ENCODE data around the gene SLC44A1. TPM values are rescaled to one million over a fixed set of nuclear protein-coding genes. Genes with fewer than 3 reads are reported as not detected.

Gene SLC44A1
- polyA plus RNA-seq, 2 of the 4 experiments (the other 2 are of a cell fraction), result 19.6 to 27.2 TPM

GRCh38 chr9:105421154-105421553 lies 176.7 kb downstream of the SLC44A1 start:
- WGBS (ENCODE audit: missing lambda C conversion rate), result 79% methylated on average over 2 of the region's 2 CpGs
- no peak for ATAC-seq
- no peak overlapping the region for H3K4me2 ChIP-seq
- H3K9me3 ChIP-seq, result no peaks in the 10 kb centered on the region
- no peak for FAIRE-seq
- TF ChIP-seq FOSB (CRISPR knock-in tag; IDR thresholded peaks at IDR 0.05) (no peak), JUN (IDR thresholded peaks at IDR 0.05) (no peak), MAFK (IDR thresholded peaks at IDR 0.05; ENCODE audit: partially characterized antibody) (peak; percentile 29), ZFP36 (IDR thresholded peaks at IDR 0.05; ENCODE audit: borderline replicate concordance, partially characterized antibody) (no peak), FOSL2 (IDR thresholded peaks at IDR 0.05) (no peak), FOSL2 (CRISPR knock-in tag; IDR thresholded peaks at IDR 0.05) (no peak), RCOR1 (IDR thresholded peaks at IDR 0.05; ENCODE audit: low read depth, low read length) (no peak)
- H3K4me3 ChIP-seq, result no peak overlapping the region
- ChIA-PET POLR2A (no interaction called here), CTCF (interaction anchor here (0.9 to 1.9 kb wide), 2 partner anchors 8 to 36 kb away, joined by 3 to 4 read pairs; no protein-coding TSS in a partner anchor)
- DNase-seq (ENCODE audit: low read depth in 1 of 2, low spot score in 1 of 2), result no peak
- H3K4me1 ChIP-seq, result no peaks in the 10 kb centered on the region
- no peak overlapping the region for H3K27ac ChIP-seq

DNA sequence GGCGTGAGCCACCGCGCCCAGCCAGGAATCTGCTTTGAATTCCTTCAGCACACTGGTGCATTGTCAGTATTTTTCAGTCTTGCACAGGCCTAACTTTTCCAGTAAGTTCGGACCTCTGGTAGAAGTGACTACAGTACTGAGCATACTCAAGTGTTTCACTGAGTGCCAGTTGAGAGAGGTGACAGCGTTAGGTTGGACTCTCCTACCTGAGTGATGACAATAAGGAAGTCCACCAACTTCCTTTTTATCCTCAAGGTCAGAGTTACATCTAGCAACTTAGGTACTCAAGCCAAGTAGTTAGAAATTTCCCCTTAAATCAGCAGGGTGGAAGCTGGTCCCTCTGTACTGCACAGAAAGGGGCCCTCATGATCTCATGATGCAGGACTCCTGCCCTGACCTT lies 177.4 kb downstream of the SLC44A1 start:
- H3K27ac ChIP-seq, result no peak overlapping the region
- no peak for DNase-seq (ENCODE audit: low read depth in 1 of 2, low spot score in 1 of 2)
- H3K9me3 ChIP-seq, result no peaks in the 10 kb centered on the region
- ChIA-PET CTCF (no interaction called here), POLR2A (no interaction called here)
- no peak overlapping the region for H3K4me3 ChIP-seq
- no peak for FAIRE-seq
- no peak for ATAC-seq
- H3K4me2 ChIP-seq, result no peak overlapping the region
- WGBS (ENCODE audit: missing lambda C conversion rate), result 97% methylated on average over 5 of the region's 5 CpGs
- no peak for TF ChIP-seq CHD4 (IDR thresholded peaks at IDR 0.05; ENCODE audit: borderline replicate concordance)
- no peak for TF ChIP-seq FOXS1 (CRISPR knock-in tag; IDR thresholded peaks at IDR 0.05)
- TF ChIP-seq HOXB13 (CRISPR knock-in tag; IDR thresholded peaks at IDR 0.05; ENCODE audit: low read depth), result no peak
- TF ChIP-seq RFX5 (IDR thresholded peaks at IDR 0.05), result no peak
- no peak for TF ChIP-seq KDM5A (IDR thresholded peaks at IDR 0.05)
- TF ChIP-seq HDAC2 (IDR thresholded peaks at IDR 0.05), result no peak
- TF ChIP-seq ESRRA (IDR thresholded peaks at IDR 0.05; ENCODE audit: borderline replicate concordance, low read length), result no peak
- TF ChIP-seq, protein P1, sequence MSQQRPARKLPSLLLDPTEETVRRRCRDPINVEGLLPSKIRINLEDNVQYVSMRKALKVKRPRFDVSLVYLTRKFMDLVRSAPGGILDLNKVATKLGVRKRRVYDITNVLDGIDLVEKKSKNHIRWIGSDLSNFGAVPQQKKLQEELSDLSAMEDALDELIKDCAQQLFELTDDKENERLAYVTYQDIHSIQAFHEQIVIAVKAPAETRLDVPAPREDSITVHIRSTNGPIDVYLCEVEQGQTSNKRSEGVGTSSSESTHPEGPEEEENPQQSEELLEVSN (IDR thresholded peaks at IDR 0.05; ENCODE audit: borderline replicate concordance, low read depth), result no peak
- H3K4me1 ChIP-seq, result no peaks in the 10 kb centered on the region

GRCh38 chr9:105425816-105426433 lies 181.5 kb downstream of the SLC44A1 start:
- ChIA-PET POLR2A (no interaction called here), CTCF (interaction anchor here (1.0 to 2.6 kb wide), 3 partner anchors 10 to 456 kb away, joined by 3 to 15 read pairs (median 7); no protein-coding TSS in a partner anchor)
- ATAC-seq, result peak; percentile 85 to 93
- H3K4me2 ChIP-seq, result no peak overlapping the region
- H3K4me1 ChIP-seq, result no peaks in the 10 kb centered on the region
- peak; percentile 21 to 55 for DNase-seq (ENCODE audit: low read depth in 1 of 2, low spot score in 1 of 2)
- TF ChIP-seq FOSB (CRISPR knock-in tag; IDR thresholded peaks at IDR 0.05) (no peak), FOSL2 (IDR thresholded peaks at IDR 0.05) (no peak), FOSL2 (CRISPR knock-in tag; IDR thresholded peaks at IDR 0.05) (no peak), SREBF2 (IDR thresholded peaks at IDR 0.05) (no peak), ZSCAN20 (CRISPR knock-in tag; IDR thresholded peaks at IDR 0.05) (no peak), CHD4 (IDR thresholded peaks at IDR 0.05; ENCODE audit: borderline replicate concordance) (no peak), RAD21 (conservative IDR thresholded peaks at IDR 0.05 in 1 of 2, IDR thresholded peaks at IDR 0.05 in 1 of 2) (peak; percentile 71 to 77), CEBPB (IDR thresholded peaks at IDR 0.05) (peak in 1 of 2 experiments; percentile 46; a peak in 1 of 4 replicates), SMC3 (IDR thresholded peaks at IDR 0.05) (peak; percentile 58)
- TF ChIP-seq, protein P2, sequence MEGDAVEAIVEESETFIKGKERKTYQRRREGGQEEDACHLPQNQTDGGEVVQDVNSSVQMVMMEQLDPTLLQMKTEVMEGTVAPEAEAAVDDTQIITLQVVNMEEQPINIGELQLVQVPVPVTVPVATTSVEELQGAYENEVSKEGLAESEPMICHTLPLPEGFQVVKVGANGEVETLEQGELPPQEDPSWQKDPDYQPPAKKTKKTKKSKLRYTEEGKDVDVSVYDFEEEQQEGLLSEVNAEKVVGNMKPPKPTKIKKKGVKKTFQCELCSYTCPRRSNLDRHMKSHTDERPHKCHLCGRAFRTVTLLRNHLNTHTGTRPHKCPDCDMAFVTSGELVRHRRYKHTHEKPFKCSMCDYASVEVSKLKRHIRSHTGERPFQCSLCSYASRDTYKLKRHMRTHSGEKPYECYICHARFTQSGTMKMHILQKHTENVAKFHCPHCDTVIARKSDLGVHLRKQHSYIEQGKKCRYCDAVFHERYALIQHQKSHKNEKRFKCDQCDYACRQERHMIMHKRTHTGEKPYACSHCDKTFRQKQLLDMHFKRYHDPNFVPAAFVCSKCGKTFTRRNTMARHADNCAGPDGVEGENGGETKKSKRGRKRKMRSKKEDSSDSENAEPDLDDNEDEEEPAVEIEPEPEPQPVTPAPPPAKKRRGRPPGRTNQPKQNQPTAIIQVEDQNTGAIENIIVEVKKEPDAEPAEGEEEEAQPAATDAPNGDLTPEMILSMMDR (IDR thresholded peaks at IDR 0.05), result peak; percentile 66
- TF ChIP-seq, protein P3, sequence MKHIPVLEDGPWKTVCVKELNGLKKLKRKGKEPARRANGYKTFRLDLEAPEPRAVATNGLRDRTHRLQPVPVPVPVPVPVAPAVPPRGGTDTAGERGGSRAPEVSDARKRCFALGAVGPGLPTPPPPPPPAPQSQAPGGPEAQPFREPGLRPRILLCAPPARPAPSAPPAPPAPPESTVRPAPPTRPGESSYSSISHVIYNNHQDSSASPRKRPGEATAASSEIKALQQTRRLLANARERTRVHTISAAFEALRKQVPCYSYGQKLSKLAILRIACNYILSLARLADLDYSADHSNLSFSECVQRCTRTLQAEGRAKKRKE (CRISPR knock-in tag; IDR thresholded peaks at IDR 0.05; ENCODE audit: low read depth), result no peak
- H3K4me3 ChIP-seq, result no peak overlapping the region
- FAIRE-seq, result no peak
- H3K27ac ChIP-seq, result no peak overlapping the region
- no peaks in the 10 kb centered on the region for H3K9me3 ChIP-seq
- 19% methylated on average over 2 of the region's 2 CpGs for WGBS (ENCODE audit: missing lambda C conversion rate)
